Endothelial cell of umbilical vein (primary cell): ENCODE measurements around the gene TRIM17. TPM values are rescaled to one million over a fixed set of nuclear protein-coding genes. Genes with fewer than 3 reads are reported as not detected.

ENCODE experiments used
- BruUV-seq: library from RNA; stranded (reverse); fragments of 400-500 nt; replicated peaks from 2 replicates; lab custom pipeline; 2021; lab: Mats Ljungman, UMichigan
- CTCF ChIA-PET: fragments of 300-600, 350-600 bp; sonication (Branson Sonifier 250); formaldehyde crosslinking; loops from one replicate; lab custom pipeline; 2021; ENCODE audit warnings: antibody characterized with exemption, inconsistent platforms; lab: Charles Lee
- POLR2A ChIA-PET: fragments of 300-600, 350-600 bp; sonication (Branson Sonifier 250); formaldehyde crosslinking; loops from one replicate; lab custom pipeline; 2021; ENCODE audit warnings: antibody characterized with exemption, inconsistent platforms; lab: Charles Lee
- DNase-seq: peaks from one replicate; pipeline ENCODE4 v3.0.0-alpha.2; 2011; ENCODE audit warnings: low read depth, low spot score
- FAIRE-seq: peaks from 2 replicates; lab custom pipeline; 2011; peaks lifted over from hg19 to GRCh38; lab: Jason Lieb, UNC
- H2AFZ ChIP-seq: 2 replicates; pipeline ENCODE4 v1.6.0; 2012; ENCODE audit warnings: low read depth, low read length, control low read depth, inconsistent platforms
- H3K27ac ChIP-seq: 2 replicates; pipeline ENCODE4 v1.5.1; 2011; ENCODE audit warnings: low read depth, mild to moderate bottlenecking, control low read depth, low read length, moderate library complexity; ENCODE audit not compliant: insufficient read depth
- H3K27me3 ChIP-seq, 2 experiments: 2 replicates each; pipeline versions ENCODE4 v1.6.0 to v1.6.1; 2011; ENCODE audit warnings: low read length in 2 of 2, mixed read lengths in 1 of 2; ENCODE audit not compliant: control insufficient read depth in 2 of 2, insufficient read depth in 2 of 2
- H3K36me3 ChIP-seq, 2 experiments: 2 replicates in 1 of 2; 3 replicates in 1 of 2; pipeline ENCODE4 v1.5.1; 2011; ENCODE audit warnings: low read length in 2 of 2, mild to moderate bottlenecking in 1 of 2, moderate library complexity in 1 of 2; ENCODE audit not compliant: control insufficient read depth in 2 of 2, insufficient read depth in 2 of 2; ENCODE audit errors: extremely low read depth in 1 of 2
- H3K4me1 ChIP-seq: 3 replicates; pipeline ENCODE4 v1.5.1; 2011; ENCODE audit warnings: mild to moderate bottlenecking, low read length; ENCODE audit not compliant: control insufficient read depth, insufficient read depth; ENCODE audit errors: extremely low read depth
- H3K4me2 ChIP-seq: 2 replicates; pipeline ENCODE4 v1.6.1; 2011; ENCODE audit warnings: low read length, control low read depth, mixed read lengths; ENCODE audit not compliant: insufficient read depth
- H3K4me3 ChIP-seq, 3 experiments: fragments of 200-600 bp in 1 of 3; sonication (generic), shearing (Covaris generic) in 1 of 3; replicated peaks in 1 of 3; 2 replicates each; pipeline ENCODE4 v1.5.1; 2011 to 2016; ENCODE audit warnings: control low read depth in 3 of 3, low read length in 3 of 3, mild to moderate bottlenecking in 2 of 3, inconsistent platforms in 1 of 3, low read depth in 1 of 3, moderate library complexity in 1 of 3; ENCODE audit not compliant: insufficient read depth in 1 of 3
- H3K79me2 ChIP-seq: 2 replicates; pipeline ENCODE4 v1.6.0; 2012; ENCODE audit warnings: low read length, inconsistent platforms; ENCODE audit not compliant: control insufficient read depth, insufficient read depth
- H3K9ac ChIP-seq: replicated peaks from 2 replicates; pipeline ENCODE3; 2011; ENCODE audit warnings: low read length, control low read depth; ENCODE audit not compliant: insufficient read depth; ENCODE audit errors: extremely low read depth
- H3K9me1 ChIP-seq: replicated peaks from 3 replicates; pipeline ENCODE4 v1.6.0; 2011; ENCODE audit warnings: mild to moderate bottlenecking, low read length; ENCODE audit not compliant: control insufficient read depth, insufficient read depth; ENCODE audit errors: extremely low read depth
- H3K9me3 ChIP-seq: replicated peaks from 2 replicates; pipeline ENCODE4 v1.5.1; 2012; ENCODE audit warnings: low read length, inconsistent platforms; ENCODE audit not compliant: control insufficient read depth, insufficient read depth
- H4K20me1 ChIP-seq: replicated peaks from 2 replicates; pipeline ENCODE3; 2011; ENCODE audit warnings: mild to moderate bottlenecking, low read length; ENCODE audit not compliant: control insufficient read depth, insufficient read depth; ENCODE audit errors: extremely low read depth
- CTCF ChIP-seq, 2 donors: IDR thresholded peaks; 1 replicate in 1 of 2; 2 replicates in 1 of 2; pipeline ENCODE4 v1.5.1; 2011; ENCODE audit warnings: low read length in 2 of 2, mild to moderate bottlenecking in 2 of 2, moderate library complexity in 2 of 2, control low read depth in 1 of 2, inconsistent platforms in 1 of 2, low read depth in 1 of 2; ENCODE audit not compliant: insufficient read depth in 1 of 2; ENCODE audit errors: extremely low read depth in 1 of 2
- EZH2 ChIP-seq: IDR thresholded peaks from 2 replicates; pipeline ENCODE4 v1.6.1; 2012; ENCODE audit warnings: borderline replicate concordance, low read depth, mild to moderate bottlenecking, moderate library complexity, low read length, inconsistent platforms; ENCODE audit not compliant: severe bottlenecking
- FOS ChIP-seq: IDR thresholded peaks from 2 replicates; pipeline ENCODE4 v1.6.1; 2011; ENCODE audit warnings: mild to moderate bottlenecking, low read length, moderate library complexity, borderline replicate concordance; ENCODE audit not compliant: insufficient read depth
- GATA2 ChIP-seq: IDR thresholded peaks from 2 replicates; pipeline ENCODE4 v1.7.0; 2011; ENCODE audit warnings: low read depth, mild to moderate bottlenecking, moderate library complexity, mixed read lengths, low read length; ENCODE audit not compliant: insufficient read length, insufficient read depth
- JUN ChIP-seq: IDR thresholded peaks from 2 replicates; pipeline ENCODE4 v1.6.1; 2011; ENCODE audit warnings: borderline replicate concordance, low read depth; ENCODE audit not compliant: insufficient read length, insufficient read depth
- MYC ChIP-seq: IDR thresholded peaks from one replicate; pipeline ENCODE4 v1.6.1; 2011; ENCODE audit warnings: mild to moderate bottlenecking, low read depth, low read length
- POLR2A ChIP-seq: IDR thresholded peaks from 2 replicates; pipeline ENCODE4 v1.6.1; 2012; ENCODE audit warnings: low read depth, mild to moderate bottlenecking, control low read depth, low read length
- POLR2AphosphoS5 ChIP-seq: IDR thresholded peaks from 2 replicates; pipeline ENCODE4 v1.6.1; 2012; ENCODE audit warnings: low read depth, mild to moderate bottlenecking, control low read depth, low read length, moderate library complexity; ENCODE audit not compliant: insufficient read depth
- dilution Hi-C: fragments of 300-500 bp; cut with MboI; formaldehyde crosslinking; loops from one replicate; pipeline ENCODE4 v1.15.0; 2019; ENCODE audit warnings: low sequenced_read_pairs; ENCODE audit not compliant: extremely low pct_ligation_motif_present
- intact Hi-C: fragments of 100-400 bp; cut with micrococcal nuclease; formaldehyde crosslinking; loops from one replicate; pipeline ENCODE4 v1.10.0; 2022
- polyA plus RNA-seq, 4 experiments: library from polyadenylated mRNA; depleted of rRNA in 3 of 4; stranded (reverse) in 3 of 4; unstranded in 1 of 4; fragments of >200 nt; gene quantifications; 2 replicates each; pipeline versions ENCODE4 v1.2.1 to v1.2.3, GENCODE V29; 2011 to 2012; ENCODE audit warnings: missing spikeins in 1 of 4
- total RNA-seq: library from RNA; stranded (reverse); gene quantifications from 2 replicates; pipeline ENCODE4 v1.2.3, GENCODE V29; 2021
- TF ChIP-seq, protein P1 (sequence below): IDR thresholded peaks from 2 replicates; pipeline ENCODE4 v1.6.1; 2011; ENCODE audit not compliant: insufficient read depth, insufficient read length

The TRIM17 gene
- total and polyA plus RNA-seq, 2 donors (not counting 3 experiments of a cell fraction or from before 2014, with no cell fraction given), result not detected

GRCh38 chr1:228400692-228401454, 15.8 kb downstream of the TRIM17 start:
- no peaks in the 10 kb centered on the region for H3K9me3 ChIP-seq
- intact Hi-C loops (no loop called here), dilution Hi-C loops (no loop called here)
- CTCF ChIA-PET, result no interaction called here
- no peaks in the 10 kb centered on the region for H4K20me1 ChIP-seq
- TF ChIP-seq FOS (no peak), POLR2AphosphoS5 (no peak), JUN (no peak), GATA2 (no peak), CTCF (IDR thresholded peaks at IDR 0.05; ENCODE audit: extremely low read depth in 1 of 2, insufficient read depth in 1 of 2, low read depth in 1 of 2, low read length in 2 of 2) (no peak), EZH2 (no peak), MYC (no peak), POLR2A (no peak)
- TF ChIP-seq, protein P1, sequence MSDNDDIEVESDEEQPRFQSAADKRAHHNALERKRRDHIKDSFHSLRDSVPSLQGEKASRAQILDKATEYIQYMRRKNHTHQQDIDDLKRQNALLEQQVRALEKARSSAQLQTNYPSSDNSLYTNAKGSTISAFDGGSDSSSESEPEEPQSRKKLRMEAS, result no peak
- no peak for FAIRE-seq
- no peak for DNase-seq
- BruUV-seq, result no TSS peak
- no peaks in the 10 kb centered on the region for H3K9me1 ChIP-seq
- H2AFZ ChIP-seq, result no peak overlapping the region
- H3K27ac ChIP-seq, result no peak overlapping the region
- peaks cover 2 to 29% of the 10 kb centered on the region in 2 experiments for H3K36me3 ChIP-seq
- no peaks in the 10 kb centered on the region for H3K27me3 ChIP-seq
- no peak overlapping the region for H3K9ac ChIP-seq
- H3K4me3 ChIP-seq, result no peak overlapping the region
- peaks cover 17% of the 10 kb centered on the region for H3K4me1 ChIP-seq
- POLR2A ChIA-PET, result no interaction called here
- H3K79me2 ChIP-seq, result peaks cover 56% of the 10 kb centered on the region
- no peak overlapping the region for H3K4me2 ChIP-seq
